Naive thymus-derived CD8-positive, alpha-beta T cell (primary cell): ENCODE results near the gene FMN1. TPM values are rescaled to one million over a fixed set of nuclear protein-coding genes. Genes with fewer than 3 reads are reported as not detected.

Experiments used
- ATAC-seq, 2 donors: fragments of 150-1000 bp; cut with Tn5 transposase in 1 of 2; sonication (Bioruptor Pico), chemical (Tn5 transposase) in 1 of 2; 1 replicate in 1 of 2; 2 replicates in 1 of 2; pipeline ENCODE4 v1.10.0; 2021; ENCODE audit warnings: mild to moderate bottlenecking in 2 of 2, moderate library complexity in 2 of 2
- POLR2A ChIA-PET: fragments of 350-600 bp; sonication (Branson Sonifier 250); formaldehyde crosslinking; loops from one replicate; lab custom pipeline; 2021; ENCODE audit warnings: antibody characterized with exemption; lab: Charles Lee
- DNase-seq, 10 donors: peaks; one replicate each; pipeline versions ENCODE4 v3.0.0 to v3.0.0-alpha.2; 2020 to 2022
- H3K27ac Mint-ChIP-seq, 10 donors: one replicate each; pipeline ENCODE4 v1.8.0; 2020 to 2022; ENCODE audit warnings: mild to moderate bottlenecking in 10 of 10, mixed read lengths in 10 of 10, moderate library complexity in 4 of 10, inconsistent platforms in 1 of 10
- H3K27me3 Mint-ChIP-seq, 5 donors: one replicate each; pipeline ENCODE4 v1.8.0; 2021 to 2022; ENCODE audit warnings: mixed read lengths in 5 of 5
- H3K36me3 Mint-ChIP-seq, 3 donors: one replicate each; pipeline ENCODE4 v1.8.0; 2020 to 2022; ENCODE audit warnings: mixed read lengths in 3 of 3, mild to moderate bottlenecking in 2 of 3, inconsistent platforms in 1 of 3
- H3K4me1 Mint-ChIP-seq, 4 donors: one replicate each; pipeline ENCODE4 v1.8.0; 2021 to 2022; ENCODE audit warnings: mixed read lengths in 4 of 4
- H3K4me3 Mint-ChIP-seq, 10 donors: one replicate each; pipeline ENCODE4 v1.8.0; 2020 to 2022; ENCODE audit warnings: mild to moderate bottlenecking in 10 of 10, mixed read lengths in 10 of 10, moderate library complexity in 6 of 10, inconsistent platforms in 1 of 10
- H3K9me3 Mint-ChIP-seq, 9 donors: one replicate each; pipeline ENCODE4 v1.8.0; 2020 to 2022; ENCODE audit warnings: mixed read lengths in 9 of 9, mild to moderate bottlenecking in 3 of 9, inconsistent platforms in 1 of 9, moderate library complexity in 1 of 9
- polyA plus RNA-seq, 3 donors: library from polyadenylated mRNA; unstranded; fragments of 300-500 nt; fragmentation: Illumina TruSeq; gene quantifications; one replicate each; pipeline ENCODE4 v1.2.3, GENCODE V29; 2021
- total RNA-seq, 8 experiments: library from RNA in 2 of 8; stranded (reverse) in 2 of 8; gene quantifications; one replicate each; pipeline ENCODE4 v1.2.3 and lab custom pipeline; 2021 to 2026

The FMN1 gene
- total and polyA plus RNA-seq, 5 experiments from 2014 or later: 0.19 to 0.42 (median 0.21) TPM; not detected in 2

DNA sequence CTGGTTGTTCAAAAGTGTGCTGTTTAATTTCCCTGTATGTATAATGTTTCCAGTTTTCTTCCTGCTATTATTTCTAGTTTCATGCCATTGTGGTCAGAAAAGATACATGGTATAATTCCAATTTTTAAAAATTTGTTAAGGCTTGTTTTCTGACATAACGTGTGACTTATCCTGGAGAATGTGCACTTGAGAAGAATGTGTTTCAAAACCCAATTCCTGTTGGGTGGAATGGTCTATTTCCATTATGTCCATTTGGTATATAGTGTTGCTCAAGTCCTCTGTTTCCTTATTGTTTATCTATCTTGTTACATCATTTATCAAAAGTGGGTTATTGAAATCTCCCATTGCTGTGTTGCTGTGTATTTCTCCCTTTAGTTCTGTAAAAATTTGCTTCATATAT lies 261.3 kb downstream of the FMN1 start:
- Mint-ChIP-seq H3K27me3 (peaks cover 7 to 33% (median 18%) of the 10 kb centered on the region in 5 donors), H3K9me3 (peaks cover 0 to 15% (median 9%) of the 10 kb centered on the region in 9 donors), H3K27ac (no peak overlapping the region), H3K36me3 (peaks cover 0 to 13% (median 2%) of the 10 kb centered on the region in 3 donors), H3K4me3 (no peak overlapping the region), H3K4me1 (no peaks in the 10 kb centered on the region)
- POLR2A ChIA-PET: no interaction called here
- DNase-seq (no peak), ATAC-seq (no peak)

- H3K27ac Mint-ChIP-seq: no peak overlapping the region
- ATAC-seq (no peak), DNase-seq (no peak)
- H3K4me3 Mint-ChIP-seq: no peak overlapping the region
- POLR2A ChIA-PET: no interaction called here
- H3K27me3 Mint-ChIP-seq: peaks cover 0 to 2% (median 0%) of the 10 kb centered on the region in 5 donors
- no peaks in the 10 kb centered on the region for H3K4me1 Mint-ChIP-seq
- peaks cover 0 to 5% (median 0%) of the 10 kb centered on the region in 9 donors for H3K9me3 Mint-ChIP-seq
- H3K36me3 Mint-ChIP-seq: peaks cover 0 to 18% (median 0%) of the 10 kb centered on the region in 3 donors
Observed at GRCh38 chr15:32928876-32929275, 265.6 kb downstream of the FMN1 start.

GRCh38 chr15:32927124-32927523 lies 267.4 kb downstream of the FMN1 start:
- POLR2A ChIA-PET: no interaction called here

GRCh38 chr15:32923176-32923575 lies 271.3 kb downstream of the FMN1 start:
- Mint-ChIP-seq H3K27ac (no peak overlapping the region), H3K4me3 (no peak overlapping the region), H3K36me3 (peaks cover 0 to 22% (median 0%) of the 10 kb centered on the region in 3 donors), H3K27me3 (no peaks in the 10 kb centered on the region), H3K9me3 (peaks cover 0 to 2% (median 0%) of the 10 kb centered on the region in 9 donors), H3K4me1 (peaks cover 0 to 4% (median 0%) of the 10 kb centered on the region in 4 donors)
- ATAC-seq (no peak), DNase-seq (no peak)
- POLR2A ChIA-PET: no interaction called here

More at GRCh38 chr15:32927124-32927523, 267.4 kb downstream of the FMN1 start:
- Mint-ChIP-seq H3K27ac (no peak overlapping the region), H3K36me3 (peaks cover 0 to 22% (median 0%) of the 10 kb centered on the region in 3 donors), H3K27me3 (no peaks in the 10 kb centered on the region), H3K4me1 (no peaks in the 10 kb centered on the region), H3K4me3 (no peak overlapping the region), H3K9me3 (peaks cover 0 to 5% (median 0%) of the 10 kb centered on the region in 9 donors)
- DNase-seq (no peak), ATAC-seq (no peak)

DNA sequence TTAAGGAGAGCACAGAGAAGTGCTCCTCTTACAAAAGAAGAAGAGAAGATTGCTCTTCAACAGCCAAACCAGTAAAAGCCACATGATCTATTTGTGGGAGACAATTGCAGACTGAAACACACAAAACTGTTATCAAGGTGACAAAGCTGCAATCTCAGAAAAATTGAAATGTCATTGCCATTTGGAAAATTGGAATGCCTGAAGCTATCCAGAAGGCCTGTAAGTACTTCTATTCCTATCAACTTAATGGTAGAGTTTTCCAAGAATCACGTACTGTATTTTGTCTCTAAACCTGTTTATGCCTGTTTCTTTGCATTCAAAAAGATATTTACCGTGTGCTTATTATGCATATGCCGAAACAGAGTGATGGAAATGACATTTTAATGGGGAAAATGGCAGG lies 272.0 kb downstream of the FMN1 start:
- H3K27me3 Mint-ChIP-seq: no peaks in the 10 kb centered on the region
- H3K4me1 Mint-ChIP-seq: peaks cover 0 to 4% (median 0%) of the 10 kb centered on the region in 4 donors
- H3K9me3 Mint-ChIP-seq: peaks cover 0 to 2% (median 0%) of the 10 kb centered on the region in 9 donors
- POLR2A ChIA-PET: no interaction called here
- no peak overlapping the region for H3K4me3 Mint-ChIP-seq
- peaks cover 0 to 22% (median 0%) of the 10 kb centered on the region in 3 donors for H3K36me3 Mint-ChIP-seq
- DNase-seq (no peak), ATAC-seq (no peak)
- no peak overlapping the region for H3K27ac Mint-ChIP-seq

- no peak for ATAC-seq
- DNase-seq: no peak
- Mint-ChIP-seq H3K9me3 (peaks cover 0 to 2% (median 0%) of the 10 kb centered on the region in 9 donors), H3K27me3 (peaks cover 0 to 14% (median 3%) of the 10 kb centered on the region in 5 donors), H3K4me3 (no peak overlapping the region), H3K27ac (no peak overlapping the region), H3K4me1 (peaks cover 0 to 4% (median 0%) of the 10 kb centered on the region in 4 donors), H3K36me3 (peaks cover 0 to 13% (median 0%) of the 10 kb centered on the region in 3 donors)
- POLR2A ChIA-PET: no interaction called here
Observed at GRCh38 chr15:32919749-32920414, 274.6 kb downstream of the FMN1 start.

DNA sequence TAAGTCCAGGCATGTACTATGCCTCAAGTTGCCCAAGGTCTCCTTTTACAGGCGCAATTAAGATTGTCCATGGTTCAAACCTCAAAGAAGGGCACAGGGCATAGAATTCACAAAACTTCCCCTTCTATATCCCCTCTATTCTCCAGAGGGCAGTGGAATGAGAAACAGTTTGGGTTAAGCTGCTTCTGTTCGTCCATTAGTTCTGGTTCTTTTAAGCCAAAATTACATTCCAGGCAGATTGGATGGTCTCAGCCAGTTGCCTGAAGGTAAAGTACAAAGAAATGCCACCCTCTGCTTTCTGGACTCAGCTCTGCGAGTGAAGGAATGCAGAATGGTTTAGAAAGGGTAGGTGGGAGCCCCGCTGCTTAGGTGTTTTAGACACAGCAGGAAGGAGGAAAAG lies 276.0 kb downstream of the FMN1 start:
- Mint-ChIP-seq H3K27ac (no peak overlapping the region), H3K27me3 (peaks cover 0 to 17% (median 6%) of the 10 kb centered on the region in 5 donors), H3K9me3 (no peaks in the 10 kb centered on the region), H3K4me1 (peaks cover 0 to 4% (median 0%) of the 10 kb centered on the region in 4 donors), H3K4me3 (no peak overlapping the region), H3K36me3 (peaks cover 0 to under 1% (median 0%) of the 10 kb centered on the region in 3 donors)
- no peak for ATAC-seq
- DNase-seq: no peak
- POLR2A ChIA-PET: no interaction called here

DNA sequence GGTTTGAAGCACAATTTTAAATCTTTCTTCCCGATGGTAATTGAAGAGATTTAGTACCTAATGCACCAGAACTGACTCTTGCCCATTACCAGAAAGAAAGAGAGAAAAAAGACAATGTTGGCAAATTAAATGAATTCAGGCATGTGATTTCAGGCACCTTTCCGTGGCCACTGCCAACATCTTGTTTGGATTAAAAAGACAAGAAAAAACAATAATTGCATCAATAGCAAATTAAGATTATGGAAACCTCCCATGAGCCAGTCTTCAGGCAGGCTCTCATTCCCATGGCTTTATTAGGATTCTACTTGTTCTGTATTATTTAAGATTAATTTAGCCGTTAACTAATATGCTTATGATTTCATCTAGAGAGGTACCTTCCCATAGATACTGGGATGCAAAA lies 283.7 kb downstream of the FMN1 start:
- H3K27ac Mint-ChIP-seq: no peak overlapping the region
- DNase-seq: no peak
- no peak for ATAC-seq
- H3K36me3 Mint-ChIP-seq: peaks cover 0 to 19% (median 0%) of the 10 kb centered on the region in 3 donors
- POLR2A ChIA-PET: no interaction called here
- no peaks in the 10 kb centered on the region for H3K9me3 Mint-ChIP-seq
- H3K4me1 Mint-ChIP-seq: peaks cover 0 to 18% (median 0%) of the 10 kb centered on the region in 4 donors
- peaks cover 0 to 14% (median 4%) of the 10 kb centered on the region in 5 donors for H3K27me3 Mint-ChIP-seq
- H3K4me3 Mint-ChIP-seq: no peak overlapping the region

GRCh38 chr15:32909431-32909830 lies 285.1 kb downstream of the FMN1 start:
- Mint-ChIP-seq H3K27ac (no peak overlapping the region), H3K4me1 (peaks cover 0 to 18% (median 0%) of the 10 kb centered on the region in 4 donors), H3K9me3 (no peaks in the 10 kb centered on the region), H3K4me3 (no peak overlapping the region), H3K36me3 (peaks cover 0 to 26% (median 0%) of the 10 kb centered on the region in 3 donors), H3K27me3 (peaks cover 0 to 8% (median 3%) of the 10 kb centered on the region in 5 donors)
- DNase-seq (no peak), ATAC-seq (no peak)
- POLR2A ChIA-PET: no interaction called here

- Mint-ChIP-seq H3K36me3 (peaks cover 0 to 31% (median 0%) of the 10 kb centered on the region in 3 donors), H3K4me1 (peaks cover 0 to 24% (median 0%) of the 10 kb centered on the region in 4 donors), H3K27ac (peak overlapping the region in 1 of 10 donors; percentile 42), H3K9me3 (no peaks in the 10 kb centered on the region), H3K4me3 (no peak overlapping the region), H3K27me3 (peaks cover 0 to 8% (median 3%) of the 10 kb centered on the region in 5 donors)
- no peak for DNase-seq
- POLR2A ChIA-PET: no interaction called here
- no peak for ATAC-seq
Observed at GRCh38 chr15:32908872-32909271, 285.6 kb downstream of the FMN1 start.

DNA sequence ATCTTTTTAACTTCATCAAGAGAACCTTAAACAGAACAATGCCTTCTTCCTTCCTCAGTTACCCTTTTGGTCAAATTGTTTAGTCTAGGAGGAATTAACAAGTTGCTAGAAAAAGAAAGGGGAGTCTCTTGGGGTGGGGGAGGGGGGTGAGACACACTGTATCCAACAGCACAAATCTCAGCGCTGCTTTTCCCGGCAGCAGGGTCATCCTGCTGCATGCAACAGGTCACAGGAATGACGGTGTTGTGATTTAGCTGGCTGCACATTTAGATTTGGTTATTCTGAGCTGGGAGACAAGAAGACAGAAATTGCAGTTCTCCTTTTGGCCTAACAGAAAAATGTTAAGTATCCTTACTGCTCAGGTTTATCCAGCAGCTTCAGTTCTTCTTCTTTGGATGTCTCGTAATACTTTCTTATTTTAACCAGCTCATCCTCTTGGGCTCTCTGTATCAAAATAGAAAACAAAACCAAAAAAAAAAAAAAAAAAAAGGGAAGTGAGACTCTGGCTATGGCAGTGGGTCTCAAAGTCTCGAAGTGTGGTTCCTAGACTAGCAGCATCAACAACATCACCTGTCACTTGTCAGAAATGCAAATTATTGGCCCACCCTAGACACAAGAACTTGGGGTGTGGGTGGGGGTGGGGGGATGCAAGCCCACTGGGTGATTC lies 286.2 kb downstream of the FMN1 start:
- Mint-ChIP-seq H3K4me1 (peaks cover 0 to 27% (median 0%) of the 10 kb centered on the region in 4 donors), H3K36me3 (peaks cover 0 to 31% (median 0%) of the 10 kb centered on the region in 3 donors), H3K4me3 (peak overlapping the region in 1 of 10 donors; percentile 43), H3K9me3 (no peaks in the 10 kb centered on the region), H3K27ac (peak overlapping the region in 1 of 10 donors; percentile 42), H3K27me3 (peaks cover 0 to 3% (median under 1%) of the 10 kb centered on the region in 5 donors)
- DNase-seq (no peak), ATAC-seq (peak in 1 of 2 donors; percentile 50)
- POLR2A ChIA-PET: no interaction called here

- no peak for ATAC-seq
- H3K27me3 Mint-ChIP-seq: peaks cover 0 to 6% (median 4%) of the 10 kb centered on the region in 5 donors
- POLR2A ChIA-PET: no interaction called here
- H3K27ac Mint-ChIP-seq: no peak overlapping the region
- peaks cover 0 to 27% (median 0%) of the 10 kb centered on the region in 4 donors for H3K4me1 Mint-ChIP-seq
- no peak for DNase-seq
- no peaks in the 10 kb centered on the region for H3K9me3 Mint-ChIP-seq
- peaks cover 0 to 39% (median 0%) of the 10 kb centered on the region in 3 donors for H3K36me3 Mint-ChIP-seq
- H3K4me3 Mint-ChIP-seq: no peak overlapping the region
Observed at GRCh38 chr15:32905481-32905880, 289.0 kb downstream of the FMN1 start.

- no peak for ATAC-seq
- peaks cover 0 to 29% (median 0%) of the 10 kb centered on the region in 4 donors for H3K4me1 Mint-ChIP-seq
Observed at GRCh38 chr15:32904448-32904847, 290.1 kb downstream of the FMN1 start.

More at GRCh38 chr15:32904448-32904847, 290.1 kb downstream of the FMN1 start:
- POLR2A ChIA-PET: no interaction called here
- peaks cover 0 to 45% (median 0%) of the 10 kb centered on the region in 3 donors for H3K36me3 Mint-ChIP-seq
- peaks cover 0 to 6% (median 4%) of the 10 kb centered on the region in 5 donors for H3K27me3 Mint-ChIP-seq
- H3K4me3 Mint-ChIP-seq: no peak overlapping the region
- no peak for DNase-seq
- H3K9me3 Mint-ChIP-seq: no peaks in the 10 kb centered on the region
- no peak overlapping the region for H3K27ac Mint-ChIP-seq
